HG03066 (cell line): Measurements from ENCODE around the gene RAF1.
"Not testable (repeated sequence)": the region's sequence is repeated elsewhere in the genome, so short reads cannot be mapped to it uniquely, and the experiment has no call there.

Source experiments
- ATAC-seq: cut with Tn5 transposase; IDR thresholded peaks from one replicate; pipeline ENCODE4 v1.9.1; 2021; ENCODE audit warnings: low read depth; ENCODE audit not compliant: unreplicated experiment

RAF1 gene

DNA sequence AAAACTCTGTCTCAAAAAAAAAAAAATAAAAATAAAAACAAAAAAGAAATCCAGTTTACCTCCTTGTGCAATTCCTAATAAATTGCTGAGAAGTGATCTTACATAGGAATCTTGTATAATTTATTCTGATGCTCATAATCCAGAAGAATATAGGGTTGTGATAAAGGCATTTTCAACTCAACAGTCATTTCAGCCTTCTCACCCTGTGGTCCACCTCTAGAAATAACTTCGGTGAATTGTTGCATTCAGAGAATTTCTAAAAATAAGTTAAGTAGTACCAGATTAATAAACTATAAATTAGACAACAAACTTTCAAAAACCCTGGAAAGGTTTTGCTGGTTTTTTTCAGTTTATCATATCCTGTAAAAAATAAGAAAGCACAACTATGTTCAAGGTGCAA is 20.2 kb downstream of the RAF1 start:
- ATAC-seq: no peak

DNA sequence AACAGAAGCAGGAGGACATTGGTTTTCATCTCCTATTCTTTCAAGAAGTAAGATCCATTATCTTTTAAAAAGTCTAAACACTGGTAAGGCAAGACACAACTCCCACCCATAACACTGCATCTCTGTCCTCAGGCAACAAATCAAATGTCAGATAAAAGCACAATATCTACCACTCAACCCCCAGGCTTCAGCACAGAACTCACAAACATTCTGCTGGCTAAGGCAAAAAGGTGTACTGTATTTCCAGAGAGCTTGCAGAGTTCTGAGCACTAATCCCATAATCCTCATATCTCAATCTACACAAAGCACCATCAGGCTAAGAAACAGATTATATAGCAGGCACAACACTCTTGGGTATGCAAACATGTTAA is 20.9 kb downstream of the RAF1 start:
- no peak for ATAC-seq

DNA sequence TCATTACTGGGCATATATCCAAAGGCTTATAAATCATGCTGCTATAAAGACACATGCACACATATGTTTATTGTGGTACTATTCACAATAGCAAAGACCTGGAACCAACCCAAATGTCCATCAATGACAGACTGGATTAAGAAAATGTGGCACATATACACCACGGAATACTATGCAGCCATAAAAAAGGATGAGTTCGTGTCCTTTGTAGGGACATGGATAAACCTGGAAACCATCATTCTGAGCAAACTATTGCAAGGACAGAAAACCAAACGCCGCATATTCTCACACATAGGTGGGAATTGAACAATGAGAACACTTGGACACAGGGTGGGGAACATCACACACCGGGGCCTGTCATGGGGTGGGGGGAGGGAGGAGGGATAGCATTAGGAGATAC is 23.1 kb downstream of the RAF1 start:
- not testable (repeated sequence) for ATAC-seq

DNA sequence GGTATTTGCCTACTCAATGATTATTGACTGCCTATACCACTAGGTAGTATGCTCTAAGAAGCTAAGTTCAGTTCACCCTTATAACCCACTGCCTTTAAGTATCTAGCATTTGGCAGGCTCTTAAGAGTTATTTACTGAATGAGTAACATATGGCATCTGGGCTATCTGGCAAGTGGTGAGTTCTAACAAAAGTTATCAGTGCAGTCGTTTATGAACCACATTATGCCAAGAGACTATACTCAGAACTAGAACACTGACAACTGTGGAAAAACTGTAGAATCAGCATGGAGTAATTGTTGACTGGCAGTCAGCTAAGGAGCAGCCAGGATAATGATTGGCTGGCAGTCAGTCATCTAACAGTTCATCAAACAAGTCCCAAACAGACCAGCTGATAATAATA is 25.8 kb downstream of the RAF1 start:
- no peak for ATAC-seq

DNA sequence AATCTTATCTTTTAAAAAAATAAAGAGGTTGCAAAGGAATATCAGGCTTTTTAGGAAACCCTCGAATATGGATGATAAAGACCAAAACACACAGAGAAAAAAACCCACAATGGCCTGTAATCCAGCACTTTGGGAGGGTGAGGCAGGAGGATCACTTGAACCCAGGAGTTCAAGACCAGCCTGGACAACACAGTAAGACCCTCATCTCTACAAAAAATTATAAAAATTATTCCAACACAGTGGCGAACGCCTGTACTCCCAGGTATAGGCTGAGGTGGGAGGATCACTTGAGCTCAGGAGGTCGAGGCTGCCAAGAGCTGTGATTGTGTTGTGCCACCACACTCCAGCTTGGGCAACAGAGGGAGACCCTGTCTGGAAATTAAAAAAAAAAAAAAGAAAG is 30.8 kb downstream of the RAF1 start:
- ATAC-seq: no peak

DNA sequence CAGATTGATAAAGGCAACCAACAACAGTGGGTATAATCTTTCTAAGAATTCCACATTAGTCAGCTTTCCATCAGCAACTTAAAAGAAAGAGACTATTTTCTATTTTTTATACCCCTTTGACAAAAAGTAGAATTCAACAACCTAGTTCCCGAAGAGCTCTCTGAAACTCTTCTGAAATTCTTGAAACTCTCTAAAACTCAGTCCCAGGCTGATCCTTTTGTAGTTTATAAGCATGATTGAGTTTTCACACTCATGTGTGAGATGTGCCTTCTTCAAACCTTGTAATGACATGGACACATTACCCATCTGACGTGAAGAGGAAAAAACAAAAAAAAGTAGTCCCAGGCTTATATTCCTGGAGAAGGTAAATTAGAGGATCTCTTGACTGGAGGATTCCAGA is 31.4 kb downstream of the RAF1 start:
- ATAC-seq: no peak

DNA sequence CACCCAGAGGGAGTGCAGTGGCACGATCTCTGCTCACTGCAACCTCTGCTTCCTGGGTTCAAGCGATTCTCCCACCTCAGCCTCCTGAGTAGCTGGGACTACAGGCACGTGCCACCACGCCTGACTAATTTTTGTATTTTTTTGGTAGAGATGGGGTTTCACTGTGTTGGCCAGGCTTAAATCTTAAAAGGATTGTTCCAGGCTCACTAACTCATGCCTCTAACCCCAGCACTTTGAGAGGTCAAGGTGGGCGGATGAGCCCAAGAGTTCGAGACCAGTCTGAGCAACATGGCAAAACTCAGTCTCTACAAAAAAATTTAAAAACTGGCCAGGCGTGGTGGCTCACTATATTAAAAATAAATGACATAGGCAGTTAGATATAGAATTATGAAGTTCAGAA is 33.1 kb downstream of the RAF1 start:
- ATAC-seq: not testable (repeated sequence)

DNA sequence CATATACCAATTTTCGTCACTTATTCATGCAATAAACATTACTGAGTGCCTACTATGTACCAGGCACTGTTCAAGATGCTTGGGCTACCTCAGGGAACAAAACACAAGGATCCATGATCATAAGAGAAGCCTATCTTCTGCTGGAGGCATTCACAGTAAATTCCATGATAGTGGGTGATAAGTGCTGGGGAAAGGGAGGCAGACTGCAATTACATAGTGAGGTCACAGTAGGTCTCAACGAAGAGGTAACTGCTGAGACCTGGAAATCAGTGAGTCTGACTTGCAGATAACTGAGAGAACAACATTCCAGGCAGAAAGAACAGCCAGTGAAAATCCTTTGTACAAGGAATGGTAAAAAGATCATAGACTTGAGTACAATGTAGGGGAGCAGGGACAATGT is 33.6 kb downstream of the RAF1 start:
- ATAC-seq: no peak

DNA sequence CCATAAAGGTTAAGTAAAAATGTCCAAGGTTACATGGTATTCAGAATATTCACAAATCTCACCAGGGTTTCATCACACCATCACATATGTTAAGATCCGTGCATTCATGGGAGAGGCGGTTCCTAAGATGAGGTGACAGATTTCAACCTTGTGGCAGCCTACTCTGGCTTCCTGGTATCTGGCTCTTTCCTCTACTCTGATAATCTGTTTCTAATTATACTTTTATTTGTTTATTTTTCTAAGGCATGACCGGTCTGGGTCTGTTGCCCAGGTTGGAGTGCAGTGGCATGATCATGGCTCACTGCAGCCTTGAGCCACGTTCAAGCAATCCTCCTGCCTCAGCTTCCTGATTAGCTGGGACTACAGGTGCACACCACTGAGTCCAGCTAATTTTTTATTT is 34.4 kb downstream of the RAF1 start:
- no peak for ATAC-seq

DNA sequence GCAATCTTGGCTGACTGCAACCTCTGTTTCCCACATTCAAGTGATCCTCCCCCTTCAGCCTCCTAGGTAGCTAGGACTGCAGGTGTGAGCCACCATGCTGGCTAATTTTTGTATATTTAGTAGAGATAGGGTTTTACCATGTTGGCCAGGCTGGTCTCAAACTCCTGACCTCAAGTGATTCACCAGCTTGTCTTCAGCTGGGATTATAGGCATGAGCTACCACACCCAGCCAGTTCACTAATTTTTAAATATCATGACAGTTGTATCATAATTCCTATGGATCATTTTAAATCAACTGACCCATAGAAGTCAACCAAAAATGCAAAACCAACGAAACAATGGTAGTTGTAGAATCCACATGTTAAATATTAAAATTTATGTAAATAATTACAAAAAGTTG is 35.1 kb downstream of the RAF1 start:
- no peak for ATAC-seq

DNA sequence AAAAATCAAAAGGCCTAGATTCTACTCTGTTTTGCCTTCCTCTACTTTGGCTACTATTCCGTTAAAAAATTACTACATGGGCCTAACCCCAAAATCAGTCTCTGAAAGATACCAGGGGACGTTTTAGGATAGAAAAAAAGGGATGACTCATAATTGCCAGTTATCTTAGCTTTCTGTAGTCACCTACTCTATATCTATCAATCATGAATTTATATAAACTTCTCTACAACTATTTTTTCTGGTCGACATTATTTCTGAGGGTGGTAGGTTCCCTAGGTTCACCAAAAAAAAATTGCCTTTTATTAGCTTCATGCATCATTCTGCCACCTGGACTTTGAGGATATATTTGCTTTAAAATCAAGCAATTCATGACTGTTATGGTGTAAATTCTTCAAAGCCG is 36.5 kb downstream of the RAF1 start:
- ATAC-seq: no peak

DNA sequence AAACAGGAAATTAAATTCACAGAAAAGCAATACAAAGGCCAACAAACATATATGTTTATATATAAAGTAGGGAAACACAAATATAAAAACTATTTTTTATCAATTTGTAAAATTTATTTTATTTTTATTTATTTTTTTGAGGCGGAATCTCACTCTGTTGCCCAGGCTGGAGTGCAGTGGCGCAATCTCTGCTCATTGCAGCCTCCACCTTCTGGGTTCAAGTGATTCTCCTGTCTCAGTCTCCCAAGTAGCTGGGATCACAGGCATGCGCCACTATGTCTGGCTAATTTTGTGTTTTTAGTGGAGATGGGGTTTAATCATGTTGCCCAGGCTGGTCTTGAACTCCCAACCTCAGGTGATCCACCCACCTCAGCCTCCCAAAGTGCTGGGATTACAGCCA is 39.0 kb downstream of the RAF1 start:
- not testable (repeated sequence) for ATAC-seq

DNA sequence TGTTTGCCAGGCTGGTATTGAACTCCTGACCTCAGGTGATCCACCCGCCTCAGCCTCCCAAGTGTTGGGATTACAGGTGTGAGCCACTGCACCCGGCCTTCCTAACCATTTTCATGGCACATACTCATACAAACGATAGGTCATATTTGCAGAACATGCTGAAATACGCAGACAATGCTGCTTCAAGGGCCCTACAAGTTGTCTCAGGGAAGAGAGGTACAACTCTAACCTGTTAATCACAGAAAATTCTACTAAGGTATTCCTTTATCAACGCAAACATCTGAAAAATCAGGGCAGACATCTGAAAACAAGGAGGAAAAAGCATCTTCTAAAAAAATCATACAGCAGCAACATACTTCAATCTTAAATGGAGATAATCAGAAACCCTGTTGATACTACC is 39.9 kb downstream of the RAF1 start:
- ATAC-seq: no peak

DNA sequence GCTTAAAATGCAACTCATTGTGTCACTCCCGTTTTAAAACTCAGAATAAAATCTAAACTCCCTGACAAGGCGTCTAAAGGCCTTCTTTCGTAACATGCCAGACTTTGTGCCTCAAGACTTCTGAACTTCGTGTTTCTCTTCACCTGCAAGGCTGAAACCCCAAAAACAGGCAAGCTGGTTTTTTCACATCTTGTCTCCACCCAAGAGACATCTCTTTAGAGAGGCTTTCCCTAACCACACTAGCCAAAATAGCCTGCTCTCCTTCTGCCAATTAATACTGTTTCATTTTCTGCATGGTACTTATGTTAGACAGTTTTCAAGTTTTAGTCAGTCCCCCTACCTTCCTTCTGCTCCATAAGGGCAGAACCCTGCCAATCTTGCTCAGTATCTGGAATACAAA is 41.6 kb downstream of the RAF1 start:
- peak; percentile 51 for ATAC-seq

DNA sequence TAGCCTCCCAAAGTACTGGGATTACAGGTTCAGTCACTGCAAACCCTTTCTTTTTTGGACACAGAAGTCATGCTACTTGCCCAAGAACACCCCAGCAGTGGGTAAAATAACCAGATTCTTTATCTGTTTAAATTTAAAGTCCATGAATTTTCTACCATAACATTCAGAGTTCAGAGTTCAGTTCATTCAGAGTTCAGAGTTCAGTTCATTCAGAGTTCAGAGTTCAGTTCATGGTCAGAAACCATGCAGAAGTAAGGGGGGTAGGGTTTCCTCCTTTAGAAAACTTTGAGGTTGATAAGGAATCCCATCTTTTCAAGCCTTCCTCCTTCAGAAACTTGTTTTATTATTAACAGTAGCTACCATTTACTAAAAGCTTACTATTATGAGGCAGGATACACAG is 43.2 kb downstream of the RAF1 start:
- ATAC-seq: no peak

DNA sequence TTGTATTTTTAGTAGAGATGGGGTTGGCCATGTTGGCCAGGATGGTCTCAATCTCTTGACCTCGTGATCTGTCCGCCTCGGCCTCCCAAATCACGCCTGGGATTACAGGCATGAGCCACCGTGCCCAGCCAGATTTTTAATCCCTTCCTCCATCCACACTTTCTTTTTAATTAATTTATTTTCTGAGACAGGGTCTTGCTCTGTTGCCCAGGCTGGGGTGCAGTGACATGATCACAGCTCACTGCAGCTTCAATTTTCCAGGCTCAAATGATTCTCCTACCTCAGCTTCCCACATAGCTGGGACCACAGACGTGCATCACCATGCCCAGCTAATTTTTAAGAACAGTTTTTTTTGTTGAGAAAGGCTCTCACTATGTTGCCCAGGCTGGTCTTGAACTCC is 43.6 kb downstream of the RAF1 start:
- no peak for ATAC-seq

DNA sequence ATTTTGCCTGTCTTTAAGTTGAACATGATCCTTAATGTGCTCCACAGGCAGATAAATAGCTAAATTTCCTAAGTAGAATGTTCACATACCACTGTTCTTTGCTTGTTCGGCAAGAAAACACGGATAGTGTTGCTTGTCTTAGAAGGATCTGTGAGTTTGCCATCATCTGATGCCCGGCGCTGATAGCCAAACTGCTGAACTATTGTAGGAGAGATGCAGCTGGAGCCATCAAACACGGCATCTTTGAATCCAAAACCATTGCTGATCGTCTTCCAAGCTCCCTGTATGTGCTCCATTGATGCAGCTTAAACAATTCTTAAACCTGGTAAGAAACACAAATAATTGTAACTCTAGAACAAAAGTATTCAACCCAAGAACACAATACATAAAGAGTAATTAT is 45.5 kb downstream of the RAF1 start:
- ATAC-seq: no peak

DNA sequence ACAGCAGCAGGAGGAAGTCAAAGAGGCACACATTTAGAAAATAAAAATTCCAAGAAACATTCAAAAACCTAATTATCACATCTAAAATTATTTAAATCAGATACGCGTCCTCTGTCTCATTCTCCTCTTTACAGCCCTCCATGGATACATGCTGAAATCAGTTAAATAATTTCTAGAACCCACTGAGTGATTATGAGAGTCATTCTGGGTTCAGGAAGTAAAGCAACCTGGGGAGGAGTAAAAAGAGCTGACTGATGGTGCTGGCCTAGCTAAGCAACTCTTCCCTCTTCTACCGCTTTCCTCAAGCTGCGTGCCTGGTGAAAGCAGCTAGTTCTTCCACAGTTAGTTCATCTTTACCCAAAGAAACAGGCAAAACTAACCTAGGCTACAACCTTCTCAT is 48.7 kb downstream of the RAF1 start:
- ATAC-seq: no peak

DNA sequence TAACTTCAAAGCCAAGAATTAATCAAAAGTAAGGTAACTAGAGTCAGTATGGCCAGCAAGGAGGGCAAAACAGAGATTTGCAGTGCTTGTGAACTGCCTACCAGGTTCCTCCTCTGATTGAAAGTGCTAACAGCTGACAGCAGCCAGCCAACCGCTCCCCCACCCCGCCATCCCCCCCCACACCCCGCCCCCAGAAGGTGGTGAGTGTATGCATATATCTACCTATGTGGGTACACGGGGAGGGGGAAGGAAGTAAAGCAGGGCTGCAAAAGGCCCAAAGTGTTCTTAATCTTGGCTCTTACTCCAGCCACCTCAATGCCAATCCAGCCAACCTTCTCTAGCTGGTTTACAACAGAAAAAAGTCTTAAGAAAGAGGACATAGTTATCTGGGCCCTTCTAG is 50.7 kb downstream of the RAF1 start:
- ATAC-seq: no peak

DNA sequence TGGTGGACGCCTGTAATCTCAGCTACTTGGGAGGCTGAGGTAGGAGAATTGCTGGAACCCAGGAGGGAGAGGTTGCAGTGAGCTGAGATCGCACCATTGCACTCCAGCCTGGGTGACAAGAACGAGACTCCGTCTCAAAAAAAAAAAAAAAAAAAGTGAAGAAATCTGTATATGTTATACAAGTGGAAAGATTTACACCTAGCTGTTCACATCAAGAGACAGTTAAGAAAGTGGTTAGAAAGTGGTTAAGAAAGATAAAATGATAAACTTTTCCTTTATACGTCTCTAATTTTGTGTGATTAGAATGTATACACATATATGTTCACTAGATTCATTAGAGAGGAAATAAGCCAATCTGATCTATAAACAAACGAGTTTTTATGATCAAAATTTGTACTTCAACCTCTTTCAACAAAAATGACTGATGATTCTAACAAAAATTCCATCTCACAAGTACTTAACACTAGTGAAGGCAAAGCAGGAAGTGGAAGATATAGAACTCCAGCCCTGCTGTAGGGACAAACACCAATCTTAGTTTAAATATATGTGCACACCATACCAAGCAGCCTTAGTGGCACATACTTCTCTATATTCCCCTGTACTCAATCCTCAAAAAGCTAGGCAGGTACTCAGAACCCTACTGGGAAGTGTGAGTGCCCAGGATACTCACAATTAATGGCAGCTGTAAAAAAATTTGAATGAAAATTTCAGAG is 51.2 kb downstream of the RAF1 start:
- no peak for ATAC-seq

DNA sequence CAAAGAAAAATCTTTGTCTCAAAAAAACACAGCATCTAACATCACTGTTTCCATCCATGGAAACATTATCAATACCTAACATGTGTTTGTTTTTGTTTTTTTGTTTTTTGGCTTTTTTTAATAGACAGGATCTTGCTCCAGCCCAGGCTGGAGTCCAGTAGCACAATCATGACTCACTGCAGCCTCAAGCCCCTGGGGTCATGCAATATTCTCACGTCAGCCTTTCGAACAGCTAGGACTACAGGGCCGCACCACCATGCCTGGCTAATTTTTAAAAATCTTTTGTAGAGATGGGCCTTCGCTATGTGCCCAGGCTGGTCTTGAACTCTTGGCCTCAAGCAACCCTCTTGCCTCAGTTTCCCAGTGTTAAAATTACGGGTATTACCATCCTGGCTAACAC is 52.8 kb downstream of the RAF1 start:
- ATAC-seq: no peak

DNA sequence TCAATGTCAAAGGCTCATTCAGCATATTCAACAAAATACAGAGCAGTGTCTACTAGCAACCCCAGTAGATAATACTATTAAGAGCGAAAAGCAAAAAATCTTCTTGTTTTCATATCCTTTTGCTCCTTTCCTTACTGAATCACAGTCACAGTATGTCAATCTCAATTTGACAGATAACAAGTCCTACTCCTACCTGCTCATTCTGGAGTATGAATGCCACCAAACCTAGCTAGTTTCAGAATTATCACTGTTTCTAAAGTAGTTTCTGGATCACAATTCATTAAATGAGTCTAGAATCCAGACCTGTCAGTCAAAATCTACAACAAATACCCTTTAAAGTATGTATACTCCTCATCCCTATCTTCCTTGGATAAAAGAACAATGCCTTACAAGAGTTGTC is 55.5 kb downstream of the RAF1 start:
- ATAC-seq: no peak

DNA sequence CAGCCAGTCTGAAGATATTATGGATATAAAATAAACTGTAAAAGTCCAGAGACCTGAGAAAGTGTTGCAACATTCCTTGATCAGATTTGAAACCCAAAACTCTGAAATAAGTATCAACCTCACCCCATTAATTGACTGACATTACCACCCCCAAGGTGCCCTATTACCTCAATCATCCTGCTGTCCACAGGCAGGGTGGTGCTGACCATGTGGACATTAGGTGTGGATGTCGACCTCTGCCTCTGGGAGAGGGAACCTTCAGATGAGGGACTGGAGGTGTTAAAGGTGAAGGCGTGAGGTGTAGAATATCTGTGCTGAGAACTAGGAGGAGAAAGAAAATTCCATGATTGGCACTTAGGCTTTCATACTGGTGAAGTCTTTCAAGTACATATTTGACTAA is 59.9 kb downstream of the RAF1 start:
- ATAC-seq: no peak
